Activated naive CD8-positive, alpha-beta T cell (primary cell): ENCODE data around the gene SYNPO2L.

Experiments
- H3K27ac Mint-ChIP-seq: one replicate; pipeline ENCODE4 v1.8.0; 2021; ENCODE audit warnings: mixed read lengths
- H3K27me3 Mint-ChIP-seq: one replicate; pipeline ENCODE4 v1.8.0; 2021; ENCODE audit warnings: mixed read lengths
- H3K36me3 Mint-ChIP-seq: one replicate; pipeline ENCODE4 v1.8.0; 2021; ENCODE audit warnings: mixed read lengths
- H3K4me1 Mint-ChIP-seq: one replicate; pipeline ENCODE4 v1.8.0; 2021; ENCODE audit warnings: low read depth, mixed read lengths
- H3K4me3 Mint-ChIP-seq: one replicate; pipeline ENCODE4 v1.8.0; 2021; ENCODE audit warnings: mild to moderate bottlenecking, mixed read lengths
- H3K9me3 Mint-ChIP-seq: one replicate; pipeline ENCODE4 v1.8.0; 2021; ENCODE audit warnings: low read depth, mixed read lengths

The SYNPO2L gene

DNA sequence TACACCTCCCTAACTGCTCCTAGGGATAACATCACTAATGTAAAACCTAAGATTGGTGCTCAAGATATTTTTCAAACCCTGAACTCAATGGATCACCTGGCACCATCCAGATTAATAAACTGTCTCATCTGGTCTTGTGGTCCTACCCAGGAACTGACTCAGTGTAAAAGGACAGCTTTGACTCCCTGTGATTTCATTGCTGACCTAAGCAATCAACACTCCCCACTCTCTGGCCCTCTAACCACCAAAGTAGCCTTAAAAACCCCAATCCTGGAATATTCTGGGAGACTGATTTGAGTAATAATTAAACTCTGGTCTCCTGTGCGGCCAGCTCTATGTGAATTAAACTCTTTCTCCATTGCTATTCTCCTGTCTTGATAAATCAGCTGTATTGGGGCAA lies 58.5 kb downstream of the SYNPO2L start:
- no peak overlapping the region for H3K27ac Mint-ChIP-seq
- H3K27me3 Mint-ChIP-seq = no peaks in the 10 kb centered on the region
- no peaks in the 10 kb centered on the region for H3K9me3 Mint-ChIP-seq
- H3K4me3 Mint-ChIP-seq = no peak overlapping the region
- peaks cover 6% of the 10 kb centered on the region for H3K36me3 Mint-ChIP-seq
- H3K4me1 Mint-ChIP-seq = peaks cover 5% of the 10 kb centered on the region
